Measurements from ENCODE around the gene CYB561A3. TPM values are rescaled to one million over a fixed set of nuclear protein-coding genes. Genes with fewer than 3 reads are reported as not detected.

CYB561A3 gene
- total and polyA plus RNA-seq, 2 of the 13 experiments (the other 11 are each of a cell fraction or from before 2014, with no cell fraction given), result 11.4 to 14.9 TPM

GRCh38 chr11:61332797-61333549, 28.7 kb downstream of the CYB561A3 start, which contains the start of the genes DDB1 and TKFC (continued):
- no peak for TF ChIP-seq ZFP62 (CRISPR knock-in tag; IDR thresholded peaks at IDR 0.05)
- peak; percentile 97 for TF ChIP-seq ZFY (CRISPR knock-in tag; IDR thresholded peaks at IDR 0.05)
- TF ChIP-seq SIX4 (CRISPR knock-in tag; IDR thresholded peaks at IDR 0.05), result peak; percentile 59; the same call in 1 of the 2 replicates
- TF ChIP-seq ZNF552 (CRISPR knock-in tag; IDR thresholded peaks at IDR 0.05; ENCODE audit: borderline replicate concordance), result no peak
- no peak for TF ChIP-seq SCMH1 (CRISPR knock-in tag; IDR thresholded peaks at IDR 0.05; ENCODE audit: borderline replicate concordance)
- TF ChIP-seq ZNF143 (CRISPR knock-in tag; IDR thresholded peaks at IDR 0.05), result peak; percentile 95
- TF ChIP-seq CBX2 (IDR thresholded peaks at IDR 0.05; ENCODE audit: low read depth, low read length), result no peak
- no peak for TF ChIP-seq CBX2 (CRISPR knock-in tag; IDR thresholded peaks at IDR 0.05; ENCODE audit: low read depth)
- TF ChIP-seq ISL2 (CRISPR knock-in tag; IDR thresholded peaks at IDR 0.05), result 0 out of 2 replicates have a peak, but pooled peaks have one; percentile 11
- TF ChIP-seq MED13 (CRISPR knock-in tag; IDR thresholded peaks at IDR 0.05), result peak; percentile 77
- no peak for TF ChIP-seq ZNF513 (CRISPR knock-in tag; conservative IDR thresholded peaks at IDR 0.05)
- TF ChIP-seq DMAP1 (CRISPR knock-in tag; IDR thresholded peaks at IDR 0.05), result peak; percentile 96
- no peak for TF ChIP-seq TRAFD1 (CRISPR knock-in tag; IDR thresholded peaks at IDR 0.05; ENCODE audit: borderline replicate concordance)
- TF ChIP-seq FOXK1 (CRISPR knock-in tag; IDR thresholded peaks at IDR 0.05; ENCODE audit: borderline replicate concordance, low read depth), result peak; percentile 89
- TF ChIP-seq REST (IDR thresholded peaks at IDR 0.05; ENCODE audit: borderline replicate concordance in 1 of 2, low read depth in 1 of 2, low read length in 2 of 2), result peak in 1 of 2 experiments; percentile 10; a peak in 1 of 4 replicates
- TF ChIP-seq CREBL2 (CRISPR knock-in tag; IDR thresholded peaks at IDR 0.05; ENCODE audit: borderline replicate concordance), result peak; percentile 90; the same call in 1 of the 2 replicates
- peak; percentile 83 for TF ChIP-seq DRAP1 (CRISPR knock-in tag; IDR thresholded peaks at IDR 0.05)
- TF ChIP-seq ZC3H13 (CRISPR knock-in tag; IDR thresholded peaks at IDR 0.05), result no peak; the same call in 1 of the 2 replicates
- peak; percentile 61; the same call in 1 of the 2 replicates for TF ChIP-seq TBX2 (CRISPR knock-in tag; IDR thresholded peaks at IDR 0.05; ENCODE audit: borderline replicate concordance)
- peak; percentile 66; the same call in 1 of the 2 replicates for TF ChIP-seq KLF15 (CRISPR knock-in tag; IDR thresholded peaks at IDR 0.05; ENCODE audit: borderline replicate concordance)
- TF ChIP-seq BATF2 (CRISPR knock-in tag; IDR thresholded peaks at IDR 0.05), result no peak
- no peak for TF ChIP-seq SMARCC2 (IDR thresholded peaks at IDR 0.05)

All from HepG2 (cell line).